Measurements from ENCODE around the gene TMEM69.
A peak's percentile ranks its signal among the peaks of the same experiment; 100 is the strongest.
"Not testable (repeated sequence)": the region's sequence is repeated elsewhere in the genome, so short reads cannot be mapped to it uniquely, and the experiment has no call there.

The TMEM69 gene

DNA sequence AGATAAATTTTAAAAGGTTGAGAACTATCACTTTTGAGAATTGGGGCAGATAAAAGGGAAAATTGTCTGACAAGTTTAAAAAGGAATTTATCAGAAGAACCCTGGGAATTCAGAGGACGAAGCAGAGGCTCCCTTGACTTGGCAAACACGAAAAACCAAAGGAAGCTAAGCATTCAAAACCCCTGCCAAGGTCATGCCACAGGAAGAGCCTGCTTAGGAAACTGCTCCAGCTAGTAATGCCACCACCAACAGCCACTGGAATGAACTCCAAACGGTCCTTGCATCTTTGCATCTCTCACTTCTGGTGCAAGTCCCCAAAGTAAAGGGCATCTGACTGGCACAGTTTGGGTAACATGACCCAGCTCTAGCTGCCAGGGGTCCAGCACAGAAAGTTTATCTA is 8.9 kb upstream of the TMEM69 start:
- DNase-seq: no peak

- DNase-seq: no peak
Observed at GRCh38 chr1:45682942-45683341, 5.0 kb upstream of the TMEM69 start.

DNA sequence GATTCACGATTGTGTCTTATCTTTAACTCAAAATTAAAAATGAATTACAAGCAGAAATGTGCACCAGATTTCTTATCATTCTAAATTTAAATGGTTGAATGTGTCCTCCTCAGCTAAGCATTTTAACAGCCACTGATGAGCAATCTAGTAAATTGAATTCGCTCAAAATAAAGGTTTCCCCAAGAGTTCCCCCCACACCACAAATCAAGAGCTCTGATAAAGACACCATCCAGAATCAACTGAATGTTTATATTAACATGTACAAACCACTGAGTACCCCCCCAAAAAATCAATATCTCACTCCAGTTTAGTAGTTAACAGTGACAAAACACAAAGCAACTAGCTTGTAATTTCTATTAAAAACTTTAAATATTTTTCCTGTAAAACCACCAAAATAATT is 3.6 kb upstream of the TMEM69 start:
- no peak for DNase-seq

DNA sequence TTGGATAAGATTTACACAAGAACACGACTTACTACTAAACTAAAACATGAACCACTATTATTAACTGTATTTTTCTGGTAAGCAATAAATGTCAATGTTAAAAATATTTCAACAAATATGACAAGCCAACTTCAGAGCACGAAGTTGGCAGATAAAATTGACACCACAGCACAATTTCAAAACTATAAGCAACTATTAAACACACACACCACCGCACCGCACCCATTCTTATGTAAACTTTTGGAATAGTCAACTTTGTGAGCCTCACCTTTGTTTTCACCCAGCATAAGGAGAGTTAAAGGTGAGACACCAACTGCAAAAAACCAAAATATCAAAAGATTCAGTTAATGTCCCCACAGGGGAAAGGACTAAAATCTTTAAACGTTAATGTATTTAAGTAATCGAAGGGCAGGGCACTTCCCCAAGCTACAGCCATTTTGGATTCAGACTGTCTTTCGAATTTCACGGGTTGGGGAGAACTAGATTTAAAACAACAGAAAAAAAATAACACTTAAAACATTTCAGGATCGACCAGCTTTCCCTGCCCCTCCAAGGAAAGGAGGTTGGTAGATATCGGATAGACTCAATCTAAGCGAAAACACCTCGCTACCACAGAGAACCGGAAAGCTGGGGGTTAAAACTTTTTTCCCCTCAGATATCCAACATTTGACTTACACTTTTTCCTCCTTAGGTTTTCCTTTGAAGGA is 2.5 kb upstream of the TMEM69 start:
- no peak for DNase-seq

- DNase-seq: peak; percentile 9
Observed at GRCh38 chr1:45686015-45686287, 2.0 kb upstream of the TMEM69 start.

- DNase-seq: peak; percentile 77
Observed at GRCh38 chr1:45686288-45687013, 1.5 kb upstream of the TMEM69 start, which contains the start of gene GPBP1L1. TSS of gene GPBP1L1 (minus strand) at chr1:45686533. CDS start at chr1:45659087, 27,446 bp downstream.

DNA sequence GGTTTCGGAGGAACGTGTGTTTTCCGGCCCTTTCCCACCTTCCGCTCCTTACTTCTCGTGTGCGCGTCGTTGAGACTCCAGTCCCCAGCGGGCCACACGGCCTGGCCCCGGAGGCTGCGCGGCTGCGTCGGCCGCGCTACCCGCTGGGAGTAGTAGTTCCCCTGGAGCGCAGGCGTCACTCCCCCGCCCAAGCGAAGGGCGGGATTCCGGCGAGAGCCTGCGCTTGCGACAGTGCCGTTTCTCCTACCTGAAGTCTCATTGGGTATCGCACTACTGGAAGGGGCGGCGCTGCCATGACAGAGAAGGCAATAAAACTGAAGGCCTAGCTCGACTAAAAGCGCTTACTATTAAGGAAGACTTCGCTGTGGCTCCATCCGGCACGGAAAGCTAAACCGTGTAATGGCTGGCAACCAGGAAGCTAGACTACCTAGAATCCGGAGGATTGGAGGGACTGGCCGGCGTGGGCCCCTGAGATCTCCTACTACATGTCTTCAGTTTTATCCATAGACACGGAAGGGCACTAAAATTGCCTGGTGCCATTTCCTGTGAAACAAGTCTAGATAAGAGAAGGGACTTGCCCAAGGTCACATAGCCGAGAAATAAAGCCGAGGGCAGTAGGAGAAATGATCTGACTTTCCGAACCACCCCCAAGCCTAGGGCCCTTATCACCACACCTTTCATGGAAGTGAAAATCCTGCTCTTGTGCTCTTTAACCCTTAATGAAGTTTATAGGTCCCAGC is 797 bp upstream of the TMEM69 start:
- DNase-seq: peak; percentile 92

- DNase-seq: not testable (repeated sequence)
Observed at GRCh38 chr1:45693811-45694210, 5.8 kb downstream of the TMEM69 start.

- no peak for DNase-seq
Observed at GRCh38 chr1:45694823-45695222, 6.8 kb downstream of the TMEM69 start.

DNA sequence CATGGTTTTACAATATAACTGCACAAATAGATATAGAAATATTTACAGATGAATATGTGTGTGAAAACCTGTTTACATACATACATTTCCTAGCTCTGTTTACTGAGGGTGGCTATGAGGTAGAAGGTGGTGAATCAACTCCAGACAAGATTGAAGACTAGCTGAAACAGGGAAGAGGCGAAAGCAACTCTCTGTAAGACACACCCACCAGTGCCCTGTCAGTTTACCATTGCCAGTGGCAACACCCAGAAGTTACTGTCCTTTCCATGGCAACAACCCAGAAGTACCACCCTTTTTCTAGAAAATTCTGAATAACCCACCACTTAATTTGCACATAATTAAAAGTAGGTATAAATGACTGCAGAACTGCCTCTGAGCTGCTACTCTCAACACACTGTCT is 16.7 kb downstream of the TMEM69 start:
- DNase-seq: no peak

DNA sequence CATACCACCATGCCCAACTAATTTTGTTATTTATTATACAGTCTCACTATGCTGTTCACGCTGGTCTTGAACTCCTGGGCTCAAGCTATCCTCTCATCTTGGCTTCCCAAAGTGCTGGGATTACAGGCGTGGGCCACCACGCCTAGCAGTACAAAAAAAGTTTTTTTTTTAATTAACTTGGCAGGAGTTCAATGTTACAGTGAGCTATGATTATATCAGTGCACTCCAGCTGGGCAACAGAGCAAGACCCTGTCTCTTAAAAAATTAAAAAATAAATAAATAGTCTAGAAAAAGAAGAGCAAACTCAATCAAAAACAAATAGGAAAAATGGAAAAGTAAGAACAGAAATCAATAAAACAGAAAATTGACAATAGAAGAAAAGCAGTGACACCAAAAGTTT is 25.7 kb downstream of the TMEM69 start:
- no peak for DNase-seq

DNA sequence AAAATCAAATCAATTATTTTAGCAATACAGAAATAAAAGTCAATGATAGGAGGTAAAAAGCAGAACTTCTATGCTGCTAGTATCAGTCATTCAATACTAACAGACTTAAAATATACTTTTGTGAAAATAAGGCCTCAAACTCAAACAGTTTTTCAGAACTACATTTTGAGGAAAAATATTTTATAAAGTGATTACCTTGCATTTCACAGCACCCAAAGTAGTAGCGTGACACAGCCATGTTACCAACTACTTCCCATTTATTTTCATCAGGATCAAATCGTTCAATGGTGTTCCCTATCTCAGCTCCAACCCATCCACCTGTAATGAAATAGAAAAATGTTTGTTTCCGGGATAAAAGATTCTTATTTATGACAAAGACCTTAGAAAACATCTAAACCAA is 28.7 kb downstream of the TMEM69 start:
- DNase-seq: no peak

DNA sequence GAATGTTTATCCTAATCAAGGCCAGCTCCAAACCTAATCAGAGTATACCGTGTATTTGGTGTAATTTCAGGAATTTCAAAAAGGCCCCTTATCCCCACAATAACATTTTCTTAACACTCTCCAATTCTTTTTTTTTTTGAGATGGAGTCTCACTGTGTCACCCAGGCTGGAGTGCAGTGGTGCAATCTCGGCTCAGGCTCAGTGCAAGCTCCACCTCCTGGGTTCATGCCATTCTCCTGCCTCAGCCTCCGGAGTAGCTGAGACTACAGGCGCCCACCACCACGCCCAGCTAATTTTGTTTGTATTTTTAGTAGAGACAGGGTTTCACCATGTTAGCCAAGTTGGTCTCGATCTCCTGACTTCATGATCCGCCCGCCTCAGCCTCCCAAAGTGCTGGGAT is 29.4 kb downstream of the TMEM69 start:
- not testable (repeated sequence) for DNase-seq

- DNase-seq: no peak
Observed at GRCh38 chr1:45718289-45718688, 30.3 kb downstream of the TMEM69 start.

DNA sequence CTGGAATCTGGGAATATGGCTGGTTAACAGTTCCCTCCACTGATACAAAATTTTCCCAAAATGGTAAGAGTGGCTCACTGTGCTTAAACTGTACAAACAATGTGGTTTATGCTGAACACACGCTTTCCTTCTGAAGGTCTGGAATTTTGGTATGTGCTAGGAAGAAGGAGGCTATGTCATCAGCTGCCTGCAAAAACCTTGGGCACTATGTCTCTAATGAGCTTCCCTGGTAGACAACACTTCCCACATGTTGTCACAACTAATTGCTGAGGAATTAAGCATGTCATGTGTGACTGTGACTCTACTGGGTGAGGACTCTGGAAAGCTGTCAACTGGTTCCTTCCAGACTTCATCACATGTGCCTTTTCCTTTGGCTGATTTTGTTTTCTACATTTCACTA is 33.2 kb downstream of the TMEM69 start:
- DNase-seq: no peak

- DNase-seq: no peak
Observed at GRCh38 chr1:45722809-45723208, 34.8 kb downstream of the TMEM69 start.

DNA sequence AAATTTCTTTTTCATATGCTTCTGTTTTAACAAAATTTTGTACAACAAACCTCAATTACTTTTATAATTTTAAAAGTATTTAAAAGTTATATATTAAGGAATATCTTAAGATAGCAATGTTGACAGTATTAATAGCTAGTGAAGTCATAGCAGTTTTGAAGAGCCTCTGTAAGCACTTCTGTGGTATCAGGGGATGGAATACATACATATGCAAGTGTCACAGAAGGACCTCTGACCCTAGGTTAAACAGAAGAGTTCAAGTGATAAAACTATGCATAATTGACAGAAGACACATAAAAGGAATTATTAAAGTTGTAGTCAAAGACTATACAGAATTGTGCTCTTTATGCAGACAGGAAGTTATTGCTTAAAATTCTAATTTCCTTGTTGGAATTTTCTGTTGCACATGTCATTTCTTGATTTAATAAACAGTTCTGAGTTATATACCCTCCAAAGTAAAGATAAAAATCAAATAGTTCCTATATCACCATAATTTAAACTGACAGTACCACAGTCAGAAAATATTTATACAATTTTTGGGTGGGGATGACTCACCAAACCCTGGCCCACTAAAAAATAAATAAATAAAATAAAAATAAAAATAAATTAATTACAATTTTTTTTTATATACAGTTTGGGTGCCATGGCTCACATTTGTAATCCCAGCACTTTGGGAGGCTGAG is 35.4 kb downstream of the TMEM69 start:
- no peak for DNase-seq

DNA sequence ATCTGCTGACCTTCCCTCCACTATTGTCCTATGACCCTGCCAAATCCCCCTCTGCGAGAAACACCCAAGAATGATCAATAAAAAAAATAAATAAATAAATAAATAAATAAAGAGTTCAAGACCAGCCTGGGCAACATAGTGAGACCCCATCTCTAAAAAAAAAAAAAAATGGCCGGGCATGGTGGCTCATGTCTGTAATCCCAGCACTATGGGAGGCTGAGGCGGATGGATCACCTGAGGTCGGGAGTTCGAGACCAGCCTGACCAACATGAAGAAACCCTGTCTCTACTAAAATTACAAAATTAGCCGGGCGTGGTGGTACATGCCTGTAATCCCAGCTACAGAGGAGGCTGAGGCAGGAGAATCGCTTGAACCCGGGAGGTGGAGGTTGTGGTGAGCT is 38.0 kb downstream of the TMEM69 start:
- DNase-seq: not testable (repeated sequence)

DNA sequence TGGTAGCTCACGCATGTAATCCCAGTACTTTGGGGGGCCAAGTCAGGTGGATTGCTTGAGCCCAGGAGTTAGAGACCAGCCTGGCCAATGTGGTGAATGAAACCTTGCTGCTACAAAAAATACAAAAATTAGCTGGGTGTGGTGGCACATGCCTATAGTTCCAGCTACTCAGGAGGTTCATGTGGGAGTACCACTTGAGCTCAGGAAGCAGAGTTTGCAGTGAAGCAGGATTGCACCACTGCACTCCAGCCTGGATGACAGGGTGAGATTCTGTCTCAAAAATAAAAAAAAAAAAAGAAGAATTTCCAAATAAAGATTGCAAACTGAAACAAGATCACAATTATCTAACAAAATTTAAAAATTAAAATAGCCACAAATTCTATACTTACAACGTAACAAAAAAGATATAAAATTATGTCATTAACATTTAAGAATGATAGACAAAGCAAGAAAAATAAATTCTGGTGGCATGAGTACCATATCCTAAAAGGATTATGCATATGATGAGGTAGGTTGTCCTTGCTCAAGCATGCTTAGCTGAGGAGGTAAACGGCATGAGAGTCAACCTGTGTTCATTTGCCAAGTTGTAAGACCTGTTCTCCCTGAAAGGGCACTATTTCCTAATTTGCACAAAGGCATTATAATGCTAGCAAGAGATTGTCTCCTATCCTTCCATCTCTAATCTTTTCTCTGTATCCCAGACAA is 42.2 kb downstream of the TMEM69 start:
- DNase-seq: no peak

DNA sequence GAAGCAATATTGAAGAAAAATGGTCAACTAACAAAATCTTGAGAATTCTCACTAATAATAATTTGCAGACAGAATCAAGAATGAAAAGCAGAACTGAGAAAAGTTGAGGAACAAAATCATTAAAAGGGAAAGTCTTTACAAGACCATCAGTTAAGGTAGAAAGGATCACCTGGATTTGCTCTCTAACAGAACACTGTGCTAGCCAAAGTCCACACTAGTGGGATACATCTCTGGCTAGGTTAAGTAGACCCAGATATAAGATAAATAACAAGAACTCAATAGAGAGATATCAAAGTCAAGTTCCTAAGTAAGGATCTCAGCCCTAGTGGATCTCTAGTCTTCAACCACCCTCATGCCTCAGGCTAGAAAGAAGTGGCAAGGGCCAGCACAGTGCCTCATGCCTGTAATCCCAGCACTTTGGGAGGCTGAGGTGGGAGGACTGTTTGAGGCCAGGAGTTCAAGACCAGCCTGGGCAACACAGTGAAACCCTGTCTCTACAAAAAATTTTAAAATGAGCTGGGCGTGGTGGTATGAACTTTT is 42.9 kb downstream of the TMEM69 start:
- no peak for DNase-seq

- no peak for DNase-seq
Observed at GRCh38 chr1:45739137-45739536, 51.2 kb downstream of the TMEM69 start.

- not testable (repeated sequence) for DNase-seq
Observed at GRCh38 chr1:45739641-45740156, 51.7 kb downstream of the TMEM69 start.
